Heart right ventricle (tissue), 16 donors: ENCODE measurements around the gene NCKAP1. TPM values are rescaled to one million over a fixed set of nuclear protein-coding genes. Genes with fewer than 3 reads are reported as not detected.
A peak's percentile ranks its signal among the peaks of the same experiment; 100 is the strongest.

Experiments
- ATAC-seq, 8 donors: fragments of 200-7000 bp; cut with Tn5 transposase; one replicate each; pipeline ENCODE4 v1.9.1; 2020; ENCODE audit warnings: mild to moderate bottlenecking in 8 of 8, moderate library complexity in 8 of 8, moderate number of reproducible peaks in 1 of 8
- DNase-seq, 2 donors: peaks; one replicate each; pipeline ENCODE4 v3.0.0-alpha.2; 2020
- H3K27ac ChIP-seq, 10 donors: fragments of 200-600 bp; sonication (generic) in 2 of 10; one replicate each; pipeline versions ENCODE4 v1.5.0 to v1.8.0; 2020 to 2022; ENCODE audit warnings: mild to moderate bottlenecking in 3 of 10
- H3K27me3 ChIP-seq, 7 donors: fragments of 200-600 bp; one replicate each; pipeline ENCODE4 v1.8.0; 2021 to 2022; ENCODE audit warnings: mild to moderate bottlenecking in 2 of 7
- H3K36me3 ChIP-seq, 9 donors: fragments of 200-600 bp; sonication (generic) in 1 of 9; one replicate each; pipeline versions ENCODE4 v1.5.0 to v1.8.0; 2020 to 2022; ENCODE audit warnings: mild to moderate bottlenecking in 2 of 9
- H3K4me1 ChIP-seq, 9 donors: fragments of 200-600 bp; sonication (generic) in 1 of 9; one replicate each; pipeline versions ENCODE4 v1.5.0 to v1.8.0; 2020 to 2022; ENCODE audit warnings: mild to moderate bottlenecking in 4 of 9
- H3K4me3 ChIP-seq, 10 donors: fragments of 200-600 bp; sonication (generic) in 2 of 10; one replicate each; pipeline versions ENCODE4 v1.5.0 to v1.8.0; 2020 to 2022; ENCODE audit warnings: mild to moderate bottlenecking in 7 of 10, moderate library complexity in 2 of 10
- H3K9me3 ChIP-seq, 11 donors: fragments of 200-600 bp in 10 of 11; sonication (generic) in 2 of 11; one replicate each; pipeline versions ENCODE4 v1.5.0 to v1.8.0; 2013 to 2022; ENCODE audit warnings: mild to moderate bottlenecking in 2 of 11, control low read depth in 1 of 11, moderate library complexity in 1 of 11
- CTCF ChIP-seq, 9 donors: fragments of 200-600 bp; sonication (generic) in 2 of 9; IDR thresholded peaks; one replicate each; pipeline versions ENCODE4 v1.5.0 to v1.8.0; 2021 to 2022; ENCODE audit warnings: antibody characterized with exemption in 9 of 9, mild to moderate bottlenecking in 5 of 9, moderate library complexity in 1 of 9
- WGBS, 2 donors: extraction: QIAGEN DNeasy Blood & Tissue Kit; methylation state at CpG; one replicate each; pipeline ENCODE4 v1.1.7; 2013; ENCODE audit warnings: inconsistent platforms in 1 of 2; 5-methylcytosine and 5-hydroxymethylcytosine counted together
- intact Hi-C, 10 donors: fragments of 100-400 bp; cut with DNase I; formaldehyde crosslinking; loops; one replicate each; pipeline versions ENCODE4 v1.11.1 to v1.14.2; 2022
- polyA plus RNA-seq, 2 donors: library from polyadenylated mRNA; stranded (reverse); fragments of 200-250 nt; gene quantifications; one replicate each; pipeline ENCODE4 v1.2.3, GENCODE V29; 2013
- total RNA-seq, 10 donors: library from RNA; stranded (reverse); fragmentation: NEBNext Ultra II Directional in 3 of 10; extraction: Animal tissue kit (Norgen Biotek cat#: 25700) in 3 of 10; gene quantifications; one replicate each; pipeline versions ENCODE4 v1.2.1 to v1.2.4, GENCODE V29; 2021 to 2023
- donor health status: Arrhythmogenic right ventricular cardiomyopathy.
- donor health status: ischemic (EF 13 %, LVEDD 7.1; RV severe dilation, severe dysfunction).
- donor health status: healthy with polysubstance abuse.
- donor health status: DM: no; HTN: yes; CAD: no.
- donor health status: DM: no; HTN: no; CAD: no.
- donor health status: ischemic (EF 25% LVEDD 6.9; RV normal size, moderate dysfunction).
- donor health status: ischemic (EF 25% LVEDD 5.7; RV mildly dilated, moderate dysfunction).
- donor health status: healthy.
- donor health status: DM: yes; HTN: yes; CAD: no.
- donor health status: Ischemic cardiomyopathy.
- donor health status: ischemic (EF 35%, LVEDD 5.7; RV mildly dilated, moderate dysfunction).
- donor health status: nonischemic (EF 11% LVEDD 7.7; RV severe dilation, severe dysfunction).
- donor health status: DM: yes; HTN: yes; CAD: no.
- donor health status: PGD.
- donor health status: ischemic (EF 29% LVEDD 5.4; RV normal size, mild dysfunction).
- donor health status: nonischemic (EF 23%, LVEDD 6.1; RV moderate dilation, normal function).

The NCKAP1 gene
- total and polyA plus RNA-seq, 12 donors: 35.3 to 153 (median 124) TPM

- no peak overlapping the region for H3K4me3 ChIP-seq
- TF ChIP-seq CTCF (IDR thresholded peaks at IDR 0.05): no peak
- no peaks in the 10 kb centered on the region for H3K36me3 ChIP-seq
- H3K9me3 ChIP-seq: no peaks in the 10 kb centered on the region
- H3K4me1 ChIP-seq: peaks cover 0 to 30% (median 18%) of the 10 kb centered on the region in 9 donors
- peaks cover 0 to 91% (median 0%) of the 10 kb centered on the region in 7 donors for H3K27me3 ChIP-seq
- ATAC-seq: no peak
- 80 to 88% methylated on average over 2 of the region's 2 CpGs for WGBS, 2 donors
- DNase-seq: no peak
- no peak overlapping the region for H3K27ac ChIP-seq
- intact Hi-C loops: loop anchor here in 1 of 10 donors (5.0 kb wide), 1 partner anchor 37 kb away; the partner anchor contains the start of gene DUSP19
Measured at GRCh38 chr2:183040604-183041003, 2.3 kb upstream of the NCKAP1 start.

- Histone ChIP-seq H3K4me3 (peak overlapping the region; percentile 69 to 88 (median 83)), H3K4me1 (peaks cover 0 to 53% (median 46%) of the 10 kb centered on the region in 9 donors)
- peak; percentile 42 to 81 (median 53) for ATAC-seq
Measured at GRCh38 chr2:183037553-183038340, 510 bp downstream of the NCKAP1 start.

GRCh38 chr2:183037074-183037552 lies 1.1 kb downstream of the NCKAP1 start:
- WGBS, 2 donors: 1 to 2% methylated on average over 4 of the region's 4 CpGs
- Histone ChIP-seq H3K9me3 (no peaks in the 10 kb centered on the region), H3K27ac (peak overlapping the region; percentile 95 to 100 (median 99)), H3K27me3 (peaks cover 0 to 94% (median 0%) of the 10 kb centered on the region in 7 donors), H3K4me3 (peak overlapping the region; percentile 69 to 88 (median 83)), H3K36me3 (no peaks in the 10 kb centered on the region), H3K4me1 (peaks cover 0 to 58% (median 53%) of the 10 kb centered on the region in 9 donors)
- DNase-seq (no peak), ATAC-seq (peak in 5 of 8 donors; percentile 9 to 49 (median 43))
- no peak for TF ChIP-seq CTCF (IDR thresholded peaks at IDR 0.05)
- intact Hi-C loops: loop anchor here in 4 of 10 donors (5.0 to 10.0 kb wide), 3 partner anchors 35 to 55 kb away; no protein-coding TSS in a partner anchor

More at GRCh38 chr2:183037553-183038340, 510 bp downstream of the NCKAP1 start:
- no peak for TF ChIP-seq CTCF (IDR thresholded peaks at IDR 0.05)
- Histone ChIP-seq H3K27ac (peak overlapping the region; percentile 95 to 100 (median 99)), H3K27me3 (peaks cover 0 to 94% (median 0%) of the 10 kb centered on the region in 7 donors), H3K36me3 (no peaks in the 10 kb centered on the region), H3K9me3 (no peaks in the 10 kb centered on the region)
- intact Hi-C loops: loop anchor here in 4 of 10 donors (1.0 to 10.0 kb wide), 4 partner anchors 35 to 55 kb away; partner anchors contain the start of gene DUSP19 (in 1 of the 4)
- WGBS, 2 donors: 1% methylated on average over 70 to 91 of the region's 91 CpGs
- DNase-seq: peak in 1 of 2 donors; percentile 51

- intact Hi-C loops: loop anchor here in 4 of 10 donors (5.0 to 10.0 kb wide), 3 partner anchors 34 to 54 kb away; no protein-coding TSS in a partner anchor
- WGBS, 2 donors: 21 to 22% methylated on average over 2 of the region's 2 CpGs
- no peak for DNase-seq
- Histone ChIP-seq H3K27me3 (peaks cover 0 to 94% (median 0%) of the 10 kb centered on the region in 7 donors), H3K36me3 (no peaks in the 10 kb centered on the region), H3K4me1 (peaks cover 0 to 68% (median 62%) of the 10 kb centered on the region in 9 donors), H3K9me3 (no peaks in the 10 kb centered on the region), H3K4me3 (peak overlapping the region; percentile 69 to 88 (median 83)), H3K27ac (peak overlapping the region in 8 of 10 donors; percentile 95 to 99 (median 99))
- no peak for ATAC-seq
- TF ChIP-seq CTCF (IDR thresholded peaks at IDR 0.05): no peak
Measured at GRCh38 chr2:183035954-183036669, 2.1 kb downstream of the NCKAP1 start.
